ENCODE results near the gene RBM15B.

RBM15B gene

GRCh38 chr3:51434746-51435327 is 43.8 kb downstream of the RBM15B start:
- H3K4me1 ChIP-seq (ENCODE audit: control insufficient read depth, low read depth, low read length) = no peaks in the 10 kb centered on the region
- H3K27ac ChIP-seq (ENCODE audit: low read length) = no peak overlapping the region
- H3K27me3 ChIP-seq (ENCODE audit: control insufficient read depth, insufficient read depth, low read length) = no peaks in the 10 kb centered on the region
- no peak overlapping the region for H3K4me3 ChIP-seq (ENCODE audit: low read length)
- peaks cover 18% of the 10 kb centered on the region for H3K36me3 ChIP-seq (ENCODE audit: control insufficient read depth, low read depth, low read length)
- no peak overlapping the region for H3K9ac ChIP-seq (ENCODE audit: low read length)
- no peaks in the 10 kb centered on the region for H3K9me3 ChIP-seq (ENCODE audit: control insufficient read depth, low read depth, low read length)

GRCh38 chr3:51436998-51437639 is 46.0 kb downstream of the RBM15B start:
- Histone ChIP-seq H3K9me3 (ENCODE audit: control insufficient read depth, low read depth, low read length) (no peaks in the 10 kb centered on the region), H3K27me3 (ENCODE audit: control insufficient read depth, insufficient read depth, low read length) (no peaks in the 10 kb centered on the region), H3K36me3 (ENCODE audit: control insufficient read depth, low read depth, low read length) (peaks cover 26% of the 10 kb centered on the region)

GRCh38 chr3:51441282-51442030 is 50.4 kb downstream of the RBM15B start:
- Histone ChIP-seq H3K9me3 (ENCODE audit: control insufficient read depth, low read depth, low read length) (no peaks in the 10 kb centered on the region), H3K9ac (ENCODE audit: low read length) (no peak overlapping the region), H3K27ac (ENCODE audit: low read length) (no peak overlapping the region), H3K4me3 (ENCODE audit: low read length) (no peak overlapping the region), H3K4me1 (ENCODE audit: control insufficient read depth, low read depth, low read length) (no peaks in the 10 kb centered on the region), H3K36me3 (ENCODE audit: control insufficient read depth, low read depth, low read length) (peaks cover 20% of the 10 kb centered on the region), H3K27me3 (ENCODE audit: control insufficient read depth, insufficient read depth, low read length) (no peaks in the 10 kb centered on the region)

More at GRCh38 chr3:51436998-51437639, 46.0 kb downstream of the RBM15B start:
- Histone ChIP-seq H3K27ac (ENCODE audit: low read length) (no peak overlapping the region), H3K4me3 (ENCODE audit: low read length) (no peak overlapping the region), H3K9ac (ENCODE audit: low read length) (no peak overlapping the region), H3K4me1 (ENCODE audit: control insufficient read depth, low read depth, low read length) (no peaks in the 10 kb centered on the region)

GRCh38 chr3:51445544-51446280 is 54.6 kb downstream of the RBM15B start:
- Histone ChIP-seq H3K27ac (ENCODE audit: low read length) (no peak overlapping the region), H3K4me1 (ENCODE audit: control insufficient read depth, low read depth, low read length) (no peaks in the 10 kb centered on the region), H3K36me3 (ENCODE audit: control insufficient read depth, low read depth, low read length) (peaks cover 17% of the 10 kb centered on the region), H3K9ac (ENCODE audit: low read length) (no peak overlapping the region), H3K4me3 (ENCODE audit: low read length) (no peak overlapping the region), H3K9me3 (ENCODE audit: control insufficient read depth, low read depth, low read length) (no peaks in the 10 kb centered on the region), H3K27me3 (ENCODE audit: control insufficient read depth, insufficient read depth, low read length) (no peaks in the 10 kb centered on the region)
